ENCODE data around the gene DCDC1. TPM values are rescaled to one million over a fixed set of nuclear protein-coding genes. Genes with fewer than 3 reads are reported as not detected.

The DCDC1 gene
- total RNA-seq, 1 donor from 2014 or later, result 0.47 TPM

DNA sequence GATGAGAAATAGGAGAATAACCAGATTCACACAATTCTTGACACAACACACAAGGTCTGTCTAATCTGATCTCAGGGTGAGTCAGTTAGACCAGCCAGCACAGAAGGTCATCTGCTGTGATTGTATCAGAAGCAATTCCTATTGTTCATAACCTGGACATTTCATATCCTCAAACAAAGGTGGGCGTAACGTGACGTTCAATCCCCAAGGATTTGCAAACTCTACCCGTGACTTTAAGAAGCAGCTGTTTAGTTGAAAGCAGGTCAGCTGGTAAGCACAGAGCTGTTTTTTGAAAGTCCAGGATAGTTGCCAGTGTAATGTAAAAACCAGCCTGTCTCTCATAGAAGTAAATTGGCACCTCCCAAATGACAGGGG, 385.1 kb downstream of the DCDC1 start:
- H3K27ac Mint-ChIP-seq (ENCODE audit: unreplicated experiment), result no peak overlapping the region
- H3K9me3 Mint-ChIP-seq (ENCODE audit: unreplicated experiment), result no peaks in the 10 kb centered on the region
- H3K36me3 Mint-ChIP-seq (ENCODE audit: unreplicated experiment), result no peaks in the 10 kb centered on the region
- TF ChIP-seq, protein P1, sequence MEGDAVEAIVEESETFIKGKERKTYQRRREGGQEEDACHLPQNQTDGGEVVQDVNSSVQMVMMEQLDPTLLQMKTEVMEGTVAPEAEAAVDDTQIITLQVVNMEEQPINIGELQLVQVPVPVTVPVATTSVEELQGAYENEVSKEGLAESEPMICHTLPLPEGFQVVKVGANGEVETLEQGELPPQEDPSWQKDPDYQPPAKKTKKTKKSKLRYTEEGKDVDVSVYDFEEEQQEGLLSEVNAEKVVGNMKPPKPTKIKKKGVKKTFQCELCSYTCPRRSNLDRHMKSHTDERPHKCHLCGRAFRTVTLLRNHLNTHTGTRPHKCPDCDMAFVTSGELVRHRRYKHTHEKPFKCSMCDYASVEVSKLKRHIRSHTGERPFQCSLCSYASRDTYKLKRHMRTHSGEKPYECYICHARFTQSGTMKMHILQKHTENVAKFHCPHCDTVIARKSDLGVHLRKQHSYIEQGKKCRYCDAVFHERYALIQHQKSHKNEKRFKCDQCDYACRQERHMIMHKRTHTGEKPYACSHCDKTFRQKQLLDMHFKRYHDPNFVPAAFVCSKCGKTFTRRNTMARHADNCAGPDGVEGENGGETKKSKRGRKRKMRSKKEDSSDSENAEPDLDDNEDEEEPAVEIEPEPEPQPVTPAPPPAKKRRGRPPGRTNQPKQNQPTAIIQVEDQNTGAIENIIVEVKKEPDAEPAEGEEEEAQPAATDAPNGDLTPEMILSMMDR (IDR thresholded peaks at IDR 0.05; ENCODE audit: partially characterized antibody, unreplicated experiment), result no peak
- DNase-seq, result no peak
- H3K4me3 Mint-ChIP-seq (ENCODE audit: unreplicated experiment), result no peak overlapping the region
- H3K27me3 Mint-ChIP-seq (ENCODE audit: unreplicated experiment), result peaks cover 1% of the 10 kb centered on the region
- peaks cover 2% of the 10 kb centered on the region for H3K4me1 Mint-ChIP-seq (ENCODE audit: low read depth, unreplicated experiment)

DNA sequence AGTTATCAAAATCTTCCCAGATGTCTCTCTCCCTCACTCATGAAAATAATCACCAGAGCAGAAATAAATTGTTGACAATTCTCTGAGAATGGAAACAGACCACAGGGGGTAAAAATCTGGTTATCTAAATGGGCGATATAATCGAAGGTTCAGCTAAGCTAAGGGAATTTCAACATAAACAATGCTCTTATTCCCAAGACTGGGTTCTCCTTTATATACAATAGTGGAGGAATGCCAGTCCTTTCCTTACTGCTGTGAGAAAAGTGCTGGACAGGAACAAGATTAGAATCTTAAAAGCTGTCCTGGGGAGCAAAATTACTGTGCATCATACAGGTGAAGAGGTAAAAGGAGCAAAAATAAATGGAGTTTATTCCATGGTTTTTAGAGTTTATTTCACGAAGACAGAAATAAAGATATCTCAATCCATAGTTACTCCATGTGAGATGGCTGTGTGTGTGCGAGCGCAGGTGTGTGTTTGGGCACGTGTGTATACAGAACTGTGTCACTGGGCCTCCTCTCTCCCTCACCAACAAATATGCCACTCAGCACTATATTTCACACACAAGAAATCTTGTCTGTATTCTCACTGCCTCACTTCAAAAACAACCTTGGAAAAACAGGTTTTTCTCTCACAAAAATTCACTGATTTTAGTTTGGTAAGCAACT, 385.6 kb downstream of the DCDC1 start:
- H3K4me1 Mint-ChIP-seq (ENCODE audit: low read depth, unreplicated experiment), result peaks cover 2% of the 10 kb centered on the region
- TF ChIP-seq, protein P1 (IDR thresholded peaks at IDR 0.05; ENCODE audit: partially characterized antibody, unreplicated experiment), result no peak
- no peak overlapping the region for H3K4me3 Mint-ChIP-seq (ENCODE audit: unreplicated experiment)
- H3K9me3 Mint-ChIP-seq (ENCODE audit: unreplicated experiment), result no peaks in the 10 kb centered on the region
- H3K36me3 Mint-ChIP-seq (ENCODE audit: unreplicated experiment), result no peaks in the 10 kb centered on the region
- H3K27me3 Mint-ChIP-seq (ENCODE audit: unreplicated experiment), result peaks cover 1% of the 10 kb centered on the region
- H3K27ac Mint-ChIP-seq (ENCODE audit: unreplicated experiment), result no peak overlapping the region
- no peak for DNase-seq

DNA sequence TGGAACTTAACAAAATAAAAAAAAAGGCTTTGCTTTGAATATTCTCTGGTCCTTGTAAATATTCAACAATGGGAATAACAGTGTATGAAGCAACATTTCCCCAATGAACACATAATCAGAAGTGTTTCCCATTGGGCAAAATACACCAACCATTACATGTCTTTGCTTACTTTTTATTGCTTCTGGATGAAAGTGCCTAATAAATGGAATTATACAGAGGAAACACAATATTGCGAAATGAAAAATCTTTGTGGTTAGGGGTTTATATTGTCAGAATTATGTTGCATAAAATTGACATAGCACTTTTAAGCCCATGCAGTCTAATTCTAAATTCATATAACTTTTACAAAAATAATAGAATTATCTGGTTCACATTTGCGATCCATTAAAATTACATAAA, 386.4 kb downstream of the DCDC1 start:
- TF ChIP-seq, protein P1 (IDR thresholded peaks at IDR 0.05; ENCODE audit: partially characterized antibody, unreplicated experiment), result no peak
- Mint-ChIP-seq H3K9me3 (ENCODE audit: unreplicated experiment) (no peaks in the 10 kb centered on the region), H3K27me3 (ENCODE audit: unreplicated experiment) (peaks cover 1% of the 10 kb centered on the region), H3K4me3 (ENCODE audit: unreplicated experiment) (no peak overlapping the region), H3K36me3 (ENCODE audit: unreplicated experiment) (no peaks in the 10 kb centered on the region), H3K4me1 (ENCODE audit: low read depth, unreplicated experiment) (peaks cover 2% of the 10 kb centered on the region), H3K27ac (ENCODE audit: unreplicated experiment) (no peak overlapping the region)
- DNase-seq, result no peak

DNA sequence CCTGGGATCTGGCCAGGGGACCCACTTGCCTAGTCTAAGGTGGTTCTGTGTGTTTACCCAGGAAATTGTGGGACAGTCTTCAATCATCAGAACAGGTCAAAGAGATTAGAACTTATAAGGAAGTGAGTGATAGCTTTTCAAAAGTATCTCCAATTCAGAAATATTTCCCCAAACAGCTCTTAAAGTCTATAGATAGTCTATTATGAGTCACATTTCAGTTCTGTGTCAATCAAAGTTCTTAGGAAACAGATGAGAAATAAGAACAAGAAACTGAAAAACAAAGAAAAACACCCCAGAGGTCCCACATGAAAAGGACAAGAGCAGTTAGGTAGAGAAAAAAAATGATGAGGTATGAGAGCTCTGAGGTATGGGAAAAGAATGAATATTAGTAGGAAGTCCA, 402.0 kb downstream of the DCDC1 start:
- H3K9me3 Mint-ChIP-seq (ENCODE audit: unreplicated experiment), result peaks cover 3% of the 10 kb centered on the region
- DNase-seq, result no peak
- peaks cover 1% of the 10 kb centered on the region for H3K27me3 Mint-ChIP-seq (ENCODE audit: unreplicated experiment)
- no peak overlapping the region for H3K4me3 Mint-ChIP-seq (ENCODE audit: unreplicated experiment)
- TF ChIP-seq, protein P1 (IDR thresholded peaks at IDR 0.05; ENCODE audit: partially characterized antibody, unreplicated experiment), result no peak
- H3K27ac Mint-ChIP-seq (ENCODE audit: unreplicated experiment), result no peak overlapping the region
- H3K4me1 Mint-ChIP-seq (ENCODE audit: low read depth, unreplicated experiment), result no peaks in the 10 kb centered on the region
- peaks cover 10% of the 10 kb centered on the region for H3K36me3 Mint-ChIP-seq (ENCODE audit: unreplicated experiment)

DNA sequence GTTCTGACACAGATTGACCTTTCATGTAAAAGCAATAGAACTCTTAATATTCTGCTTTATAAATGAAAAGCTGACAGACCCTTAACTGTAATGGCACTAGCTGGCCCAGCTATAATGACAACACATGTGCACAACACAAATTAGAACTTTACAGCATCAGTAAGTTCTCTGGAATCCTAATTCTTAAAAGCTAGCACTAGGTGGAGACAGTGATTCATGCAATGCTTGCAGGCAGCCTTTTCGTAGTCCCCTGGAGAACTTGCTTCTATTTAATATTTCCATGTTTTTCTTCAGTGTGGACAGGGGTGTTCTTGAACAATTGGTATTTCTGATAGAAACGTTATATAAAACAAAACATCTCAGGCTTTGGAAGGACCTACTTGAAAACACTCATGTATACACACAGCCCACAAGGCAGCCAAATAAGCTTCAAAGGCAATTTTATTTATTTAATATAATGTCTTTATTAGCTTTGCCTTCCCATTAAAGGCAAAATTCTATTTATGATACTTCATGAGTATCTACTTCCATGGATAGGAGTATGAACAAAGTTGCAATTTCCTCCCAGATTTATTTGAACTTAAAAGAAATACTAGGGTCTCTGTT, 409.0 kb downstream of the DCDC1 start:
- H3K9me3 Mint-ChIP-seq (ENCODE audit: unreplicated experiment), result no peaks in the 10 kb centered on the region
- no peaks in the 10 kb centered on the region for H3K36me3 Mint-ChIP-seq (ENCODE audit: unreplicated experiment)
- H3K4me3 Mint-ChIP-seq (ENCODE audit: unreplicated experiment), result no peak overlapping the region
- DNase-seq, result no peak
- H3K27me3 Mint-ChIP-seq (ENCODE audit: unreplicated experiment), result peaks cover 1% of the 10 kb centered on the region
- TF ChIP-seq, protein P1 (IDR thresholded peaks at IDR 0.05; ENCODE audit: partially characterized antibody, unreplicated experiment), result peak; percentile 34
- H3K4me1 Mint-ChIP-seq (ENCODE audit: low read depth, unreplicated experiment), result no peaks in the 10 kb centered on the region
- H3K27ac Mint-ChIP-seq (ENCODE audit: unreplicated experiment), result no peak overlapping the region
